K562 treated with DMSO at 1 percent for 4 hours (cell line): Measurements from ENCODE around the gene THAP5. TPM values are rescaled to one million over a fixed set of nuclear protein-coding genes. Genes with fewer than 3 reads are reported as not detected.

Experiments used
- total RNA-seq: library from RNA; unstranded; fragments of 300-600 nt; gene quantifications from 2 replicates; pipeline ENCODE4 v1.2.3, GENCODE V29; 2022; ENCODE audit not compliant: insufficient read depth

The THAP5 gene
- total RNA-seq = 13.8 and 27.0 TPM in 2 replicates

DNA sequence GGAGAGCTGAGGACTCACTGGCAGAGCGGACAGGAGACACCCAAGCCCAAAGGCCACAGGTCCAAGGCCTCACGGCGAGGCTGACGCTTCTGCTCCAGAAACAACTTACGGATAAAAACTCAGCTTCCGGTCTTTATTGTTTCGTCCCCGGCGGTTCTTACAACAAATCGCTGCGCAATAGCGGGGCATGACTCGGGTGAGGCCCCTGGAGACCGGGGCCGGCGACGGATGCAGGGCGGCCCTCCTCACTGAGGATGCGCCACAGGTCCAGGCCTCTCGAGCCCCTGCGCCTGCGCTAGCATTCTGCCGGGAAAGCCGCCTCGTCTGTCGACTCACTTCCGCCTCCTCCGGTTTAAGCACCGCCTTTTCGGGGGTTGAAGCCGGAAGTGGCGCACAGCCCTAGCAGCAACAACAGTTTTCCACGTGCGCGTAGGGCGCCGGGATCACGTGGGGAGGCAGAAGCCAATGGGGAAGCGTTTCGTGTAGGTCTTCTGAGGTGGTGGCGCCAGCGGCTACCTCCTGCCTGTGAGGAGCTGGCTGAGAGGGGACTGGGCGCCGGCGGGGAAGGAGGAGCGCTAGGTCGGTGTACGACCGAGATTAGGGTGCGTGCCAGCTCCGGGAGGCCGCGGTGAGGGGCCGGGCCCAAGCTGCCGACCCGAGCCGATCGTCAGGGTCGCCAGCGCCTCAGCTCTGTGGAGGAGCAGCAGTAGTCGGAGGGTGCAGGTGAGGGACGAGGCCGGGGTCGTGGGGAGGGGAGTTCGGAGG, at the start of gene THAP5, which contains the start of gene DNAJB9:
TSS of gene THAP5 (minus strand) at position 326 of the 765 bp plus-strand sequence. CDS start at position 189, 137 bp downstream.
TSS of gene DNAJB9 (plus strand) at position 494 of the 765 bp plus-strand sequence. CDS start 1,853 bp downstream, outside the sequence.

DNA sequence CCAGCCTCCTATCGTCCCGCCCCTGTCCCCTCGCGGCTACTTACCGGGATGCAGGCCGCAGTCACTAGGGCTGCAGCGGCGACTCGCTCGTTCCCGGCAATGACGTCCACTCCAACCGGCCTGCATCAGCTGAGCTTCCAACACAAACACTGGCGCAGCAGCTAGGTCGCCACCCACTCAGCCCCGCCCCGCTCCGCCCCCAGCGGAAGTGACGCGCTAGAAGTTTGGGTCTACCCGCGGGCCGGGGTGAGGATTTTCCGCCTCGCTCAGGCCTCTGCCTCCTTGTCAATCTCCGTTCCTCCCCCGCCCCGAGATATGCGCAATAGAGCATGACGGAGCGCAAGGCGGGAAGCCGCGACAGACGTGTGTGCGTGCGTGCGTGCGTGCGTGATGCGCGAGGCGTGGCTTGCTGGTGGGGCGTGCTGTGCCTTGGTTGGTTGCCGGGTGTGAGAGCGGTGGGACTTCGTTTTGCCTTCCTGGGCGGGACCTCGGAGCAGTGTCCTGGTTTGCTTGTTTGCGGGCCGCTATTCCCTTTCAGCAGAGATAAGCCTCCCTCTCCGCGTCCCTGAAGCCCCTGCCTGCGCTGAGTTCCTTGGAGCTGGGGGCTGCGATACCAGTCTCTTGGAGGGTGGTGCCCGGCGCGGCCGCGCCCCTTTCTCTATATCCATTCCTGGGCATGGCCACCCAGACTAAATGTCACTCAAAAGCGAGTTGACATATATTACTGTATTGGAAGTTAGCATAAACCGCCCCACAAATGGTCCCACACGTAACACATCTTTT, 43.3 kb downstream of the THAP5 start, which contains the start of gene PNPLA8:
TSS of gene PNPLA8 (minus strand) at position 151 of the 783 bp plus-strand sequence. CDS start 10,644 bp downstream, outside the sequence.

Other genes with a start within 250 kb of the THAP5 start
- not detected in 2 replicates for gene NRCAM, start 113.3 kb downstream of the THAP5 start, total RNA-seq
- gene PNPLA8, start 43.6 kb downstream of the THAP5 start, total RNA-seq = 25.6 and 27.7 TPM in 2 replicates
- 20.1 and 23.3 TPM in 2 replicates for gene DNAJB9, start 168 bp upstream of the THAP5 start, total RNA-seq